ENCODE data around the gene RAD9A. TPM values are rescaled to one million over a fixed set of nuclear protein-coding genes. Genes with fewer than 3 reads are reported as not detected.
A peak's percentile ranks its signal among the peaks of the same experiment; 100 is the strongest.

Gene RAD9A
- total RNA-seq, 2 donors from 2014 or later: 6.2 to 6.5 TPM

DNA sequence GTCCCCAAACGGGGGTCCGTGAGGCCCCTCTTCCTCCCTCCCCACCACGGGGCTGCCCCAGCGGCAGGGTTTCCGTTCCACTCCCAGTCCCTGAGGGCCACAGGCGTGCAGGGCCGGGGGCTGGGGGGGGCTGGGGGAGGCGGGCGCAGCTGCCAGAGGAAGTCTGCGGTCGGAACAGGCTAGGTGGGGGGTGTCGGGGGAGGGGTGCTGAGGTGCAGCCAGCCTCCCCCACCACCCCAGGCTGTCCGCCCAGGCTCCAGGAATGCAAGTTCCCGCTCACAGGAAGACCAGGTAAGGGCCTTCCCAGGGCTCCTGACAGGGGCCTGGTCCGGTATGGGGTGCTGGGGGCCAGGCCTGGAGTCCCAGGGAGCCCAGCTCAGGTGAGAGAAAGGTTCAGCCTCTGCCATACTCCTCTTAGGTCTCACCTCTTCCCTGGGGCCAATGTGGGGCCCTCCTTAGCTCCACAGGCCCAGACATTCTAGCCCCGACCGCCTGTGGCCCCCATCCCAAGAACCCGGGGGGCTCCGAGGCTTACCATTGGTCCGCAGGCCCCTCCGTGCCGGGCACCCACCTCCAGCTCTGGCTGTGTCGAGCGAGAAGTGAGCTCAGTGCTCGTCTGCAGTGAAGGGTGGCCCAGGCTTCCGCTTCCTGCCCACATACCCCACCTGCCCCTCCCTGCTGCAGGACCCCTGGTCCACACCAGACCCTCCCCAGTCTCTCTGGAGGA, 45.5 kb downstream of the RAD9A start, which contains the start of gene PTPRCAP:
Gene PTPRCAP (minus strand): TSS at position 601 of the 727 bp plus-strand sequence. CDS start 63 bp downstream, at position 538.
- Histone ChIP-seq H3K4me1 (peaks cover 0 to 53% of the 10 kb centered on the region in 2 donors), H3K36me3 (peaks cover 63% of the 10 kb centered on the region), H3K9me3 (no peaks in the 10 kb centered on the region), H3K4me3 (peak within 1 kb of the TSS in 1 of 2 donors; percentile 9), H3K27me3 (no peaks in the 10 kb centered on the region), H3K27ac (peak within 1 kb of the TSS in 1 of 2 donors; percentile 3)
- DNase-seq (ENCODE audit: low spot score): no peak
- TF ChIP-seq, protein P1, sequence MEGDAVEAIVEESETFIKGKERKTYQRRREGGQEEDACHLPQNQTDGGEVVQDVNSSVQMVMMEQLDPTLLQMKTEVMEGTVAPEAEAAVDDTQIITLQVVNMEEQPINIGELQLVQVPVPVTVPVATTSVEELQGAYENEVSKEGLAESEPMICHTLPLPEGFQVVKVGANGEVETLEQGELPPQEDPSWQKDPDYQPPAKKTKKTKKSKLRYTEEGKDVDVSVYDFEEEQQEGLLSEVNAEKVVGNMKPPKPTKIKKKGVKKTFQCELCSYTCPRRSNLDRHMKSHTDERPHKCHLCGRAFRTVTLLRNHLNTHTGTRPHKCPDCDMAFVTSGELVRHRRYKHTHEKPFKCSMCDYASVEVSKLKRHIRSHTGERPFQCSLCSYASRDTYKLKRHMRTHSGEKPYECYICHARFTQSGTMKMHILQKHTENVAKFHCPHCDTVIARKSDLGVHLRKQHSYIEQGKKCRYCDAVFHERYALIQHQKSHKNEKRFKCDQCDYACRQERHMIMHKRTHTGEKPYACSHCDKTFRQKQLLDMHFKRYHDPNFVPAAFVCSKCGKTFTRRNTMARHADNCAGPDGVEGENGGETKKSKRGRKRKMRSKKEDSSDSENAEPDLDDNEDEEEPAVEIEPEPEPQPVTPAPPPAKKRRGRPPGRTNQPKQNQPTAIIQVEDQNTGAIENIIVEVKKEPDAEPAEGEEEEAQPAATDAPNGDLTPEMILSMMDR (IDR thresholded peaks at IDR 0.05): no peak

DNA sequence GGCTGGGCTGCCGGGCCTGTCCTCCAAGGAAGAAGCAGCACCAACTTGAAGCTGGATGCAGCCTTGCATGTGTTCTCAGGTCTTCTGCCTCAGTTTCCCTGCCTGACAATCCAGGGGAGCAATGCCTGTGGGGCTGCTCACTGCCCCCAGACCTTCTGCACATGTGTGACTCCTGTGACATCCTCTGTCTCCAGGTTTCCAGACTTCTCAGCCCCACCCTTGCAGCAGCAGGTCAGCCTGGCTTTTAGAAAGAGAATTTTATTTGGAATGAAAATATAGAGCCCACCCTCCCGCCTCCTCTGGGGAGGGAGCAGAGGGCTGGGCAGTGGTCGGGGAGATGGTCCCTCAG, 46.0 kb downstream of the RAD9A start:
- peaks cover 0 to 59% of the 10 kb centered on the region in 2 donors for H3K4me1 ChIP-seq
- no peak overlapping the region for H3K4me3 ChIP-seq
- no peak overlapping the region for H3K27ac ChIP-seq
- TF ChIP-seq, protein P1 (IDR thresholded peaks at IDR 0.05): no peak
- no peaks in the 10 kb centered on the region for H3K9me3 ChIP-seq
- no peak for DNase-seq (ENCODE audit: low spot score)
- no peaks in the 10 kb centered on the region for H3K27me3 ChIP-seq
- H3K36me3 ChIP-seq: peaks cover 58% of the 10 kb centered on the region

DNA sequence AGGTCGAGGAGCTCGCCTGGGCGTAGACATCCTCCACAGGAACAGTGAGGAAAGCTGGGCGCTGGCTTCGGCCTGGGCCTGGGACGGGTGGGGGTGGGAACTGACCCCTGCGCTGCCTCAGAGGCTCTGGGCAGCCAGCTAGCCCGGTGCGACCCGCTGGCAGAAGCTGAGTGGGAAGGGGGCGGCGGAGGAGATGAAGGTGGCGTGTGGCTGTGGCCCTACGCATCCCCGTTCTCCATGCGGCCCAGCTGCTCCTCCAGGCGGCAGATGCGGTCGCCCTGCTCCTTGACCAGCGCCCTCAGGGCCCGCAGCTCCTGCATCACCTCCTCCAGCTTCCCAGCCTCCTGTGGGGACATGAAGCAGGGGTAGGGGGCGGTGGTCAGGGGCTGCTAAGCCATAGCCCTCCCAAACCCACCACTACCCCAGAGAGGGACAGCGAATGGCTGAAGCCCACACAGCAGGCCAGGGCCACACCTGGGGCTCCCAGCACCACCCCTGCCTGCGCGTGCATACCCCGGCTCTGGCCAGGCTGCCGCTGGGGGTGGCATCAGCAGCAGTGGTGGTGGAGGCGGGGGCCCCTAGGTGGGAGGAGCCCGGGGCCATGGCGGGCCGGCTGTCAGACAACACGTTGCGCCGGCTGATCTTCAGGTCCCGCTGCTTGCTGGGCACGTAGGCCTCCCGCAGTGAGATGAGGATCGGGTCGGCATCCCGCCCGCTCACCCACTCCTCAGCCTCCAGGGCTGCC, 46.5 kb downstream of the RAD9A start:
- Histone ChIP-seq H3K27me3 (no peaks in the 10 kb centered on the region), H3K27ac (peak overlapping the region in 1 of 2 donors; percentile 3), H3K36me3 (peaks cover 52% of the 10 kb centered on the region), H3K9me3 (no peaks in the 10 kb centered on the region), H3K4me3 (no peak overlapping the region), H3K4me1 (peaks cover 0 to 60% of the 10 kb centered on the region in 2 donors)
- TF ChIP-seq, protein P1 (IDR thresholded peaks at IDR 0.05): no peak
- no peak for DNase-seq (ENCODE audit: low spot score)

DNA sequence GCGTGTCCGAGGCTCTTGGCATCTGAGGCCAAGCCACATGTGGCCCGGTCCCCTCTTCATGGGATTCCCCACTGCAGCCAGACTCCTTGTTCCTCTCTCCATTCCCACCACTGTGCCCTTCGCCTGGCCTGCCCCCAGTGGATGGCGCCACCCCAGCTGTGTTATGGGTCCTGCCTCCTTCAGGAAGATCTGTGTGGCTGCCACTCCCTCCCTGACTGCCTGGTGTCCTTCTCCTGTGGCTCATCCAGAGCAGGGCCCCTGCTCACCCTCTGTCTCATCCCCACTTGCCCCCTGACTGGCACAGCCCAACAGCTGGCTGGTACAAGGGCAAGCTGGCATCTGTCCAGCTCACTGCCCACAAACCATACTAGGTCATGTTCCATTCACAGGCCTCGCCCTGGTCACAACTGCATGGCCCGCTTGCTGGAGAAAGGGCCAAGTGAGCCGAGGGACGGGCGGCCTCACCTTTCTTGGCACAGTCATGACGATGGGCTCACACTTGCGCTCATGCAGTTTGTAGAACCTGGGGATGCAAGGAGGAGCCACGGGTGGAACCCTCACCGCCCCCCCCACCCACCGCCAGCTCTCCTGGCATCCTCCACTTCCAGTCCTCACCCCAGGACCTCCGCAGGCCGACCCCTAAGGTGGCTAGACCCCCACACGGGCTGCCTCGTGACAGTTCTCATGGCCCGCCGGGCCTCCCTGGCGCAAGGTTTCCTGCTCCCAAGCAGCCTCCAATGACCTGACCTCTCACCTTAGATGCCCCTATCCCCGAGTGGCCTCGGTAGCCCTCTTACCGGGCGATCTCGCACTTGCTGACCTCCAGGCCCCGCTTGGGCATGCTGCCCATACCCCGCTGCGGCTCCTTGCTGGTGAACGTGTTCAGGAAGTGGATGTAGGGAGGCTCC, 47.8 kb downstream of the RAD9A start:
- no peaks in the 10 kb centered on the region for H3K9me3 ChIP-seq
- H3K36me3 ChIP-seq: peaks cover 40% of the 10 kb centered on the region
- peak overlapping the region; percentile 27 to 51 for H3K27ac ChIP-seq
- no peaks in the 10 kb centered on the region for H3K27me3 ChIP-seq
- peaks cover 0 to 67% of the 10 kb centered on the region in 2 donors for H3K4me1 ChIP-seq
- H3K4me3 ChIP-seq: no peak overlapping the region
- no peak for DNase-seq (ENCODE audit: low spot score)
- TF ChIP-seq, protein P1 (IDR thresholded peaks at IDR 0.05): no peak

DNA sequence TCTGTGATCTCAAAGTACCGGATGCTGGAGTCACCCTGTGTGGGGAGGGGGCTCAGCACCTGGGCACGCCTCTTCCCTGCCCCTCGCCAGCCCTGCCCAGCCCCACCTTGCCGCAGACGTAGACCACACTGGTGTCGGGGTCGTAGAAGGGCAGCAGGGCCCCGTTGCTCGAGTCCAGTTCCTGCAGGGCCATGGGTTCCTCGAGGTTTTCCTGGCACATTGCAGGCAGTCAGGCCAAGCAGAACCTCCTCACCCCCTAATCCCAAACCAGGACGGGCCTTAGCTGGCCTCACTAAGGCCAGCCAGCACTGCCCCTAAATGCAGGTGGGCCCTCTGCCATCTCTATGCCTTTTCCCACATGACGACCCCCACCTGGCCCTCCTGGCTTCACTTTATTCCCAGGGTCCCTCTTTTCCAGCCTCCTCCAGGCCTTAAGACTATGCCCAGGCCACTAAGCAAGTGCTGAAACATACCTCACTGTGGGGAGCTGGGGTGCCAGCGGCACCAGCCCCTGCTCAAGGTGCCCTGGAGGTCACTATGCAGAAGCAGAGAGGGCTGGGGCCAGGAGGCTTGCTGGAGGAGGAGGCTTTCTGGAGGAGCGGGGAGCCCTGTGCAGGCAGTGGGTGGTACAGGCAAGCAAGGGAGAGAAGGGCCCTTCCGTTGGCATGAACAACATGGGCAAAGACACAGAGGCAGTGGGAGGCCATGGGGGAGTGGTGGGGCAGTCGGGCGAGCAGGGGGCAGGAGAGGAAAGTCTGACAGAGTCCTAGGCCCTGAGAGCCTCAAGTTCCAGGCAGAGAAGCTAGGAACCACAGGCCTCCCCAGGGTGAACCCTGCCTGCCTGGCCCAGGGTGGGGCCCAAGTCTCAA, 48.7 kb downstream of the RAD9A start:
- H3K4me3 ChIP-seq: no peak overlapping the region
- DNase-seq (ENCODE audit: low spot score): no peak
- H3K27ac ChIP-seq: peak overlapping the region; percentile 27 to 51

More for the DNA sequence above, 48.7 kb downstream of the RAD9A start:
- peaks cover 0 to 67% of the 10 kb centered on the region in 2 donors for H3K4me1 ChIP-seq
- H3K27me3 ChIP-seq: no peaks in the 10 kb centered on the region
- peaks cover 34% of the 10 kb centered on the region for H3K36me3 ChIP-seq
- TF ChIP-seq, protein P1 (IDR thresholded peaks at IDR 0.05): no peak
- H3K9me3 ChIP-seq: no peaks in the 10 kb centered on the region

Data from right atrium auricular region (tissue), 2 donors.